GM12872 (cell line): ENCODE measurements around the gene ADK.

Experiments
- TF ChIP-seq, protein P1 (sequence below): IDR thresholded peaks from 3 replicates; pipeline ENCODE4 v1.5.1; 2011; ENCODE audit warnings: low read depth, mild to moderate bottlenecking, low read length, moderate library complexity; ENCODE audit not compliant: insufficient read depth

The ADK gene

GRCh38 chr10:74300666-74301065 lies 149.6 kb downstream of the ADK start:
- TF ChIP-seq, protein P1, sequence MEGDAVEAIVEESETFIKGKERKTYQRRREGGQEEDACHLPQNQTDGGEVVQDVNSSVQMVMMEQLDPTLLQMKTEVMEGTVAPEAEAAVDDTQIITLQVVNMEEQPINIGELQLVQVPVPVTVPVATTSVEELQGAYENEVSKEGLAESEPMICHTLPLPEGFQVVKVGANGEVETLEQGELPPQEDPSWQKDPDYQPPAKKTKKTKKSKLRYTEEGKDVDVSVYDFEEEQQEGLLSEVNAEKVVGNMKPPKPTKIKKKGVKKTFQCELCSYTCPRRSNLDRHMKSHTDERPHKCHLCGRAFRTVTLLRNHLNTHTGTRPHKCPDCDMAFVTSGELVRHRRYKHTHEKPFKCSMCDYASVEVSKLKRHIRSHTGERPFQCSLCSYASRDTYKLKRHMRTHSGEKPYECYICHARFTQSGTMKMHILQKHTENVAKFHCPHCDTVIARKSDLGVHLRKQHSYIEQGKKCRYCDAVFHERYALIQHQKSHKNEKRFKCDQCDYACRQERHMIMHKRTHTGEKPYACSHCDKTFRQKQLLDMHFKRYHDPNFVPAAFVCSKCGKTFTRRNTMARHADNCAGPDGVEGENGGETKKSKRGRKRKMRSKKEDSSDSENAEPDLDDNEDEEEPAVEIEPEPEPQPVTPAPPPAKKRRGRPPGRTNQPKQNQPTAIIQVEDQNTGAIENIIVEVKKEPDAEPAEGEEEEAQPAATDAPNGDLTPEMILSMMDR: no peak

- TF ChIP-seq, protein P1: no peak
Observed at GRCh38 chr10:74305730-74306129, 154.7 kb downstream of the ADK start.

GRCh38 chr10:74306227-74306982 lies 155.4 kb downstream of the ADK start:
- TF ChIP-seq, protein P1: no peak

DNA sequence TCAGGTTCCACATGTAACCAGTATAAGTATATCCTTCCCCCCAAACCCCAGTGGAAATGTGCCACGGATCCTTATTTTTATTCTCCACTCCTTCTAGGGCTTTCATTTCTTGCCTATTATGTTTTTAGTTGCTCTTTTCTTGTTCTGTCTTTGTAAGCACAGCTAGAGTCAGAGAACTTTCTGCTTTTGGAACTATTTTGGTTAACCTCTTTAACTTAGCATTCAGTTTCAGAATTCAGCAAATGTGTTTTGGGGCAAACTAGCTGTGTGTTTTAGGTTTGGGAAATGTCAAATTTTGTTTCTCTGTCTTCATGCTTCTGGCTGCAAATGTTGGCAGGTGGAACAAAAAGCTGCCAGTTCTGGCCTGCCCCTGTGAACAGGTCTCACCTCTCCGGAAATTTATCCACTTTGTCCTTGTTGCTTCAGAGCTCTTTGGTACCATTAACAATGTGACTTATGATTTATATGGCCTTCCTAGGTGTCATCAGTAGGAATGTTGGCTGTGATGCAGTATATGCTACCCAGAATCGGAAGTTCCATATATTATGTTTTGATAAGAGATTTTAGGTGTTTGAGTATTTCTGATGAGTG lies 156.1 kb downstream of the ADK start:
- TF ChIP-seq, protein P1: no peak

DNA sequence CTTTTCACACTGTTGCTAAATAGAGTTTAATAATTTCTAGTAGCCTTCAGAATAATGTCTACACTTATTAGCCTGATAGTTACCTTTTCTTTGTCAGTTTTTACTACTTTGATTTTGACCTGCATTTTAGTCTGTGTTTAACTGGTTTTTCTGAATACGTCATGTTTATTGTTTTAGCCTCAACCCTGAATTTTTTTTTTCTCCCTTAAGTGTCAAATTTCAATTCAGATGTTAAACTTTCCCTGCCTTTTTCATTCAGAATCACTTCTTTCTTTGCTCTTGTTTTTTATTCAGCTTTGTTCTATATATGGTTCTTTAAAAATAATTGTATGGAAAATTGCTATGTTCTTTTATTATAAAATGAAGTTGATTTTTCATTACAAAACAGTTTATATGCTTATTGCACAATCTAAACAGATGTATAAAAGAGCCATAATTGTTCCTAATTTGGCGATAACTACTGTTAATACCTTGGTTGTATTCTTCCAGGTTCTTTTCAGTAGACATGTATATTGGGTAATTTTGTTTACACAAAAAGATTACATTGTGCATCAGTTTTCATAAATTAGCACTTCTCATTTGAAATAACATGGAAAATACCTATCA lies 159.7 kb downstream of the ADK start:
- TF ChIP-seq, protein P1: no peak

GRCh38 chr10:74314166-74314565 lies 163.1 kb downstream of the ADK start:
- TF ChIP-seq, protein P1: no peak

- TF ChIP-seq, protein P1: no peak
Observed at GRCh38 chr10:74320026-74320425, 169.0 kb downstream of the ADK start.
